Trophoblast cell (in vitro differentiated cells and primary cell): ENCODE measurements around the gene CLASRP.

Experiments
- DNase-seq, 2 donors: peaks; one replicate each; pipeline ENCODE4 v3.0.0-alpha.2; 2016
- H2AFZ ChIP-seq: 2 replicates; pipeline ENCODE4 v1.6.1; 2013; ENCODE audit warnings: low read length, moderate library complexity, mild to moderate bottlenecking; ENCODE audit not compliant: insufficient read depth, poor library complexity
- H2AK5ac ChIP-seq: 2 replicates; pipeline ENCODE4 v1.6.1; 2013; ENCODE audit warnings: mild to moderate bottlenecking, low read length
- H2BK120ac ChIP-seq: 2 replicates; pipeline ENCODE4 v1.6.1; 2013; ENCODE audit warnings: low read length, mild to moderate bottlenecking, moderate library complexity; ENCODE audit not compliant: insufficient read depth, poor library complexity
- H2BK12ac ChIP-seq: 2 replicates; pipeline ENCODE4 v1.6.1; 2013; ENCODE audit warnings: mild to moderate bottlenecking, low read length, moderate library complexity
- H2BK5ac ChIP-seq: 2 replicates; pipeline ENCODE4 v1.6.1; 2013; ENCODE audit warnings: low read length, low read depth, moderate library complexity, mild to moderate bottlenecking; ENCODE audit not compliant: poor library complexity
- H3K14ac ChIP-seq: 2 replicates; pipeline ENCODE4 v1.6.1; 2013; ENCODE audit warnings: mild to moderate bottlenecking, low read length
- H3K18ac ChIP-seq: 2 replicates; pipeline ENCODE4 v1.6.1; 2013; ENCODE audit warnings: mild to moderate bottlenecking, low read length
- H3K23ac ChIP-seq: 2 replicates; pipeline ENCODE4 v1.6.1; 2013; ENCODE audit warnings: low read length
- H3K27ac ChIP-seq: 2 replicates; pipeline ENCODE4 v1.5.1; 2013; ENCODE audit warnings: low read depth, mild to moderate bottlenecking, inconsistent platforms, low read length, moderate library complexity
- H3K27me3 ChIP-seq: 2 replicates; pipeline ENCODE4 v1.6.1; 2013; ENCODE audit warnings: inconsistent platforms, mild to moderate bottlenecking, low read length, moderate library complexity; ENCODE audit not compliant: insufficient read depth
- H3K36me3 ChIP-seq, 2 experiments: 1 replicate in 1 of 2; 2 replicates in 1 of 2; pipeline ENCODE4 v1.6.1; 2013; ENCODE audit warnings: low read length in 2 of 2, mild to moderate bottlenecking in 2 of 2, moderate library complexity in 1 of 2; ENCODE audit not compliant: insufficient read depth in 2 of 2, control insufficient read depth in 1 of 2
- H3K4ac ChIP-seq: 2 replicates; pipeline ENCODE4 v1.6.1; 2013; ENCODE audit warnings: low read depth, mild to moderate bottlenecking, low read length, moderate library complexity
- H3K4me1 ChIP-seq, 2 experiments: 1 replicate in 1 of 2; 2 replicates in 1 of 2; pipeline ENCODE4 v1.6.1; 2013; ENCODE audit warnings: low read length in 2 of 2, mild to moderate bottlenecking in 2 of 2, moderate library complexity in 1 of 2; ENCODE audit not compliant: insufficient read depth in 2 of 2, control insufficient read depth in 1 of 2
- H3K4me2 ChIP-seq: 2 replicates; pipeline ENCODE4 v1.6.1; 2013; ENCODE audit warnings: inconsistent platforms, mild to moderate bottlenecking, low read length, moderate library complexity
- H3K4me3 ChIP-seq: 2 replicates; pipeline ENCODE4 v1.5.1; 2013; ENCODE audit warnings: mild to moderate bottlenecking, low read depth, low read length, inconsistent platforms
- H3K79me1 ChIP-seq: one replicate; pipeline ENCODE4 v1.6.1; 2013; ENCODE audit warnings: low read length
- H3K79me2 ChIP-seq: 2 replicates; pipeline ENCODE4 v1.6.1; 2013; ENCODE audit warnings: low read length, mild to moderate bottlenecking; ENCODE audit not compliant: control insufficient read depth, insufficient read depth, poor library complexity
- H3K9ac ChIP-seq: 2 replicates; pipeline ENCODE4 v1.6.1; 2013; ENCODE audit warnings: mild to moderate bottlenecking, low read length
- H3K9me3 ChIP-seq: 2 replicates; pipeline ENCODE4 v1.6.1; 2013; ENCODE audit warnings: low read depth, mild to moderate bottlenecking, control low read depth, inconsistent platforms, low read length; ENCODE audit not compliant: insufficient read depth
- H4K12ac ChIP-seq: 2 replicates; pipeline ENCODE4 v1.6.1; 2013; ENCODE audit warnings: low read depth, mild to moderate bottlenecking, low read length, moderate library complexity
- H4K8ac ChIP-seq: 2 replicates; pipeline ENCODE4 v1.6.1; 2013; ENCODE audit warnings: low read depth, mild to moderate bottlenecking, low read length, moderate library complexity
- H4K91ac ChIP-seq: one replicate; pipeline ENCODE4 v1.6.1; 2013; ENCODE audit warnings: low read depth, mild to moderate bottlenecking, low read length, moderate library complexity
- WGBS: extraction: QIAGEN DNeasy Blood & Tissue Kit; methylation state at CpG from one replicate; pipeline ENCODE4 v1.1.7; 2013; ENCODE audit warnings: missing lambda C conversion rate; ENCODE audit not compliant: insufficient read length, insufficient coverage; ENCODE audit errors: extremely low coverage; 5-methylcytosine and 5-hydroxymethylcytosine counted together

The CLASRP gene

DNA sequence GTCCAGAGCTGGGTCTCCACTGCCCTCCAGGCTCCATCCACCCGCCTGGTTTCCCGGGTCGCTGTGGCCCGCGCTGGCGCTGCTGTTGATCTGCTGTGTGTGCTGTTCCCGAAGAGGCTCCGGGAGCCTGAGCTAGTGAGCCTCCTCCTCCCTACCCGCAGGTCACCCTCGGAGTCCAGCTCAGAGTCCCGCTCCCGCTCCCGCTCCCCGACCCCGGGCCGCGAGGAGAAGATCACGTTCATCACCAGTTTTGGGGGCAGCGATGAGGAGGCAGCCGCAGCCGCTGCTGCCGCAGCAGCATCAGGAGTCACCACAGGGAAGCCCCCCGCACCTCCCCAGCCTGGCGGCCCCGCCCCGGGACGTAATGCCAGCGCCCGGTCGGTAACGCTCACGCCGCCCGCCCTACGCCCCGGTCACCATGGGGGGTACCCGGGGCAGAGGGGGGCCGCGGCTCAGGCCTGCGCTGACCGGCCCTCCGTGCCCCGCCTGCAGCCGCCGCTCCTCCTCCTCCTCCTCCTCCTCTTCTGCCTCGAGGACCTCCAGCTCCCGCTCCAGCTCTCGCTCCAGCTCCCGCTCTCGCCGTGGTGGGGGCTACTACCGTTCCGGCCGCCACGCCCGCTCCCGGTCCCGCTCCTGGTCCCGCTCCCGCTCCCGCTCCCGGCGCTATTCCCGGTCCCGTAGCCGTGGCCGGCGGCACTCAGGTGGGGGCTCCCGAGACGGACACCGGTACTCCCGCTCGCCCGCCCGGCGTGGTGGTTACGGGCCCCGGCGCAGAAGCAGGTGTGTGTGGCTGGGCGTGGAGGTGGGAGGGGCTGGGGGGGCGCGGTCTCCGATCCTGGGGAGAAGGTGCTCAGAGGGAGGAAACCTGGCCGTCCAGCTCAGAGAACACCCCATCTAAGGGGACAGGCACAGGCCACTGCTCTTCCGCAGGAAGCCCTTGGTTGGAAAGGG, 25.3 kb downstream of the CLASRP start:
- H3K4me3 ChIP-seq: no peak overlapping the region
- no peaks in the 10 kb centered on the region for H3K9me3 ChIP-seq
- no peaks in the 10 kb centered on the region for H3K79me2 ChIP-seq
- H3K14ac ChIP-seq: no peak overlapping the region
- no peak overlapping the region for H4K8ac ChIP-seq
- no peak overlapping the region for H2AK5ac ChIP-seq
- H4K12ac ChIP-seq: no peak overlapping the region
- H3K79me1 ChIP-seq: no peaks in the 10 kb centered on the region
- H2AFZ ChIP-seq: no peak overlapping the region
- H3K18ac ChIP-seq: no peak overlapping the region
- no peaks in the 10 kb centered on the region for H3K4me1 ChIP-seq
- no peak overlapping the region for H2BK12ac ChIP-seq
- H3K4me2 ChIP-seq: no peak overlapping the region
- no peak overlapping the region for H2BK120ac ChIP-seq
- H3K23ac ChIP-seq: no peak overlapping the region
- no peak overlapping the region for H3K9ac ChIP-seq
- no peak for DNase-seq
- peaks cover 78 to 81% of the 10 kb centered on the region in 2 experiments for H3K36me3 ChIP-seq
- no peaks in the 10 kb centered on the region for H3K27me3 ChIP-seq
- H3K27ac ChIP-seq: no peak overlapping the region
- H3K4ac ChIP-seq: no peak overlapping the region
- no peak overlapping the region for H2BK5ac ChIP-seq
- no peak overlapping the region for H4K91ac ChIP-seq
- no CpG with 5 or more reads among the region's 85 CpGs for WGBS

DNA sequence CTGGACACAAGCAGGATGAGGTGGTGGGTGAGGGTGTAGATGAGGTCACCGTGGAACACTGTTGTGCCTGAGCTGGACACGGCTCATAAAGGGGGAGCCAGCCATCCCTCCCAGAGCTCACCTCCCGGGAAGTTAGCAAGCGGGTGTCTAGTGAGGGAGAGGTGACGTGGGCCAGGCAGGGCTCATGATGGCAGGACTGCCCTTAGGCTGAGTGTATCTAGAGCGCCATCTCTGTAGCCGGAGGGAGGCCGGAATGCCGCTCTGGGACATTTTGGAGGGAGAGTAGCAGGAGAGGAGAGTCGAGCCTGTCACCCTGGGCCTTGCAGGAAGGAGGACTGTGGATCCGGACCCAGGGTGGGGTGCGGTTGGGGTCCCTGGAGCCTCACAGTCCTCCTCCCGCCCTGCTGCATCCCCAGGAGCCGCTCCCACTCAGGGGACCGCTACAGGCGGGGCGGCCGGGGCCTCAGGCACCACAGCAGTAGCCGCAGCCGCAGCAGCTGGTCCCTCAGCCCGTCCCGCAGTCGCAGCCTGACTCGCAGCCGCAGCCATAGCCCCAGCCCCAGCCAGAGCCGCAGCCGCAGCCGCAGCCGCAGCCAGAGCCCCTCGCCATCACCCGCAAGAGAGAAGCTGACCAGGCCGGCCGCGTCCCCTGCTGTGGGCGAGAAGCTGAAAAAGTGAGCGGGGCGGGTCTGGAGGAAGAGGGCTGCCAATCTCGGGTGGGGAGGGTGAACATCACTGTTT, 28.2 kb downstream of the CLASRP start:
- Histone ChIP-seq H3K27me3 (no peaks in the 10 kb centered on the region), H3K4me2 (no peak overlapping the region), H3K23ac (no peak overlapping the region), H4K12ac (no peak overlapping the region), H2AK5ac (no peak overlapping the region), H2BK12ac (no peak overlapping the region), H3K18ac (no peak overlapping the region), H3K79me2 (no peaks in the 10 kb centered on the region), H2BK120ac (no peak overlapping the region), H3K4ac (no peak overlapping the region), H3K14ac (no peak overlapping the region), H3K9ac (no peak overlapping the region), H4K8ac (no peak overlapping the region), H3K27ac (no peak overlapping the region), H2AFZ (no peak overlapping the region), H3K36me3 (peaks cover 79 to 81% of the 10 kb centered on the region in 2 experiments), H2BK5ac (no peak overlapping the region), H3K9me3 (no peaks in the 10 kb centered on the region), H4K91ac (no peak overlapping the region), H3K4me3 (no peak overlapping the region), H3K4me1 (no peaks in the 10 kb centered on the region), H3K79me1 (no peaks in the 10 kb centered on the region)
- peak; percentile 88 to 96 for DNase-seq
- WGBS: no CpG with 5 or more reads among the region's 38 CpGs

DNA sequence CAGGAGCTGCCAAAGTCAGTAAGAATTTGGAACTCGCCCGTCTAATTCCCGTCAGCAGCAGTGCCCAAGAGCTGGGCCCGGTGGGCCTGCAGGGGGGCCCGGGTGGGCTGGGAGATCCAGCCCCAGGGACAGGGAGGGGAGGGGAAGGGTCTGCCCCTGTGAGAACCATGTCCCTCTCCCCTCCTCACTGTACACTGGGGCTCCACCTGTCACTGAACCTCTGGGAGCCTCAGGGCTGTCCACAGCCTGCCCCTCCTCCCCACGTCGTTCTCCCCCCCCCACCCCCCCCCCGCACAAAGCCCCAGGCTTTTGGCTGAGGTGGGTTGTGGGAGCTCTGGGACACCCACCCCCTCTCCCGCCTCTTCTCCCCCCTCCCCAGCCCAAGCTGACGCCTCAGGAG, 29.2 kb downstream of the CLASRP start:
- H4K12ac ChIP-seq: no peak overlapping the region
- H3K23ac ChIP-seq: no peak overlapping the region
- H3K79me2 ChIP-seq: no peaks in the 10 kb centered on the region
- no peak overlapping the region for H2BK120ac ChIP-seq
- no peak overlapping the region for H2AFZ ChIP-seq
- H3K36me3 ChIP-seq: peaks cover 76 to 79% of the 10 kb centered on the region in 2 experiments
- no peaks in the 10 kb centered on the region for H3K27me3 ChIP-seq
- no peak overlapping the region for H3K9ac ChIP-seq
- no peak overlapping the region for H2BK12ac ChIP-seq
- no peaks in the 10 kb centered on the region for H3K9me3 ChIP-seq
- H3K4me1 ChIP-seq: no peaks in the 10 kb centered on the region
- H3K14ac ChIP-seq: no peak overlapping the region
- no peak overlapping the region for H3K27ac ChIP-seq
- no peak overlapping the region for H4K8ac ChIP-seq
- no peak overlapping the region for H3K4me2 ChIP-seq
- DNase-seq: no peak
- H3K4me3 ChIP-seq: no peak overlapping the region
- H2BK5ac ChIP-seq: no peak overlapping the region
- no peak overlapping the region for H2AK5ac ChIP-seq
- H3K4ac ChIP-seq: no peak overlapping the region
- no peak overlapping the region for H4K91ac ChIP-seq
- WGBS: no CpG with 5 or more reads among the region's 10 CpGs
- H3K18ac ChIP-seq: no peak overlapping the region
- no peaks in the 10 kb centered on the region for H3K79me1 ChIP-seq

DNA sequence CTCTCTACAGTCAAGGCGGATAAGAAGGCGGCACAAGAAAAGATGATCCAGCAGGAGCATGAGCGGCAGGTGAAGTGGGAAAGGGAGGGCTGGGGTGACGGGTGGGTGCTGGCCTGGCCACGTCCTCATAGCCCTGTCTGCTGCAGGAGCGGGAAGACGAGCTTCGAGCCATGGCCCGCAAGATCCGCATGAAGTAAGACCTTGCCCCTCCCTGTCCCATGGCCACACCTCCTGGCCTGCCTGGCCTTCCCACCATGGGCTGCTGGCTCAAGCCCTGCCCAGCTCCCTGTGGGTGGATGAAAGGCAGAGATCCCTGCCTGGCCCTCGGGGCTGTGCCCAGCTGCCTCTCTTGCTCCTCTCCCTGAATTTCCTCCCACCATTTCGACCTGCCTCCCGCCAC, 30.2 kb downstream of the CLASRP start:
- no peak overlapping the region for H4K12ac ChIP-seq
- H2BK5ac ChIP-seq: no peak overlapping the region
- no peak overlapping the region for H3K23ac ChIP-seq
- H3K18ac ChIP-seq: no peak overlapping the region
- DNase-seq: no peak
- H3K14ac ChIP-seq: no peak overlapping the region
- H3K4ac ChIP-seq: no peak overlapping the region
- H3K79me2 ChIP-seq: no peaks in the 10 kb centered on the region
- H3K9ac ChIP-seq: no peak overlapping the region
- H2BK120ac ChIP-seq: no peak overlapping the region
- no peak overlapping the region for H2AFZ ChIP-seq
- no peaks in the 10 kb centered on the region for H3K79me1 ChIP-seq
- no peak overlapping the region for H3K4me2 ChIP-seq
- H3K4me1 ChIP-seq: no peaks in the 10 kb centered on the region
- H3K27me3 ChIP-seq: no peaks in the 10 kb centered on the region
- no peak overlapping the region for H2AK5ac ChIP-seq
- no peak overlapping the region for H4K91ac ChIP-seq
- no peak overlapping the region for H4K8ac ChIP-seq
- no peaks in the 10 kb centered on the region for H3K9me3 ChIP-seq
- WGBS: no CpG with 5 or more reads among the region's 13 CpGs
- no peak overlapping the region for H3K27ac ChIP-seq
- no peak overlapping the region for H3K4me3 ChIP-seq
- no peak overlapping the region for H2BK12ac ChIP-seq
- peaks cover 69 to 71% of the 10 kb centered on the region in 2 experiments for H3K36me3 ChIP-seq
